ENCODE data around the gene CXCR6. TPM values are rescaled to one million over a fixed set of nuclear protein-coding genes. Genes with fewer than 3 reads are reported as not detected.

The CXCR6 gene
- total and polyA plus RNA-seq, 2 of the 8 experiments (the other 6 are each of a cell fraction or from before 2014, with no cell fraction given), result not detected

GRCh38 chr3:45909542-45909941, 33.7 kb upstream of the CXCR6 start:
- Histone ChIP-seq H3K9ac (replicated peaks in 1 of 4; ENCODE audit: extremely low read depth in 1 of 4, low read depth in 3 of 4, low read length in 3 of 4) (no peak overlapping the region), H3K9me3 (ENCODE audit: insufficient read depth in 2 of 2, low read depth in 1 of 2, low read length in 1 of 2) (no peaks in the 10 kb centered on the region), H3K18ac (ENCODE audit: extremely low read depth, low read length) (no peak overlapping the region), H2BK20ac (ENCODE audit: low read length) (no peak overlapping the region), H3K4me3 (ENCODE audit: extremely low read depth in 1 of 4, insufficient read depth in 2 of 4, low read depth in 3 of 4, low read length in 4 of 4) (no peak overlapping the region), H2BK5ac (ENCODE audit: low read depth, low read length) (no peak overlapping the region), H3K14ac (ENCODE audit: insufficient read length) (no peak overlapping the region), H2BK12ac (ENCODE audit: low read depth, low read length) (no peak overlapping the region), H3K4me1 (replicated peaks in 1 of 4; ENCODE audit: control insufficient read depth in 3 of 4, insufficient read depth in 4 of 4, low read length in 3 of 4) (no peaks in the 10 kb centered on the region), H3K23me2 (ENCODE audit: low read depth, low read length) (no peaks in the 10 kb centered on the region), H4K8ac (ENCODE audit: extremely low read depth, insufficient read depth, low read length) (no peak overlapping the region), H4K5ac (ENCODE audit: insufficient read length, low read depth, low read length) (no peak overlapping the region), H3K79me1 (ENCODE audit: low read depth, low read length) (no peaks in the 10 kb centered on the region), H3K27me3 (replicated peaks in 1 of 4; ENCODE audit: control insufficient read depth in 3 of 4, extremely low read depth in 1 of 4, insufficient read depth in 3 of 4, low read length in 3 of 4) (no peaks in the 10 kb centered on the region; a peak in 1 of 7 replicates), H3K27ac (ENCODE audit: low read depth, low read length) (no peak overlapping the region), H3K4ac (replicated peaks; ENCODE audit: insufficient read length, low read depth, low read length) (no peak overlapping the region), H3K79me2 (ENCODE audit: control insufficient read depth in 1 of 2, insufficient read depth in 2 of 2, low read length in 2 of 2) (no peaks in the 10 kb centered on the region), H2BK15ac (ENCODE audit: low read length) (no peak overlapping the region), H3K4me2 (ENCODE audit: insufficient read depth in 1 of 2, low read depth in 2 of 2, low read length in 2 of 2) (no peak overlapping the region), H4K20me1 (replicated peaks in 1 of 2; ENCODE audit: control insufficient read depth in 1 of 2, insufficient read depth in 2 of 2, low read length in 2 of 2) (peaks cover 0 to 2% of the 10 kb centered on the region in 2 experiments), H2BK120ac (replicated peaks; ENCODE audit: low read depth, low read length) (no peak overlapping the region), H2AFZ (ENCODE audit: low read length) (no peak overlapping the region), H3K56ac (replicated peaks; ENCODE audit: insufficient read length, low read depth, low read length) (no peak overlapping the region), H4K91ac (replicated peaks; ENCODE audit: insufficient read length, low read length) (no peak overlapping the region), H2AK5ac (ENCODE audit: low read depth, low read length) (no peak overlapping the region), H3K36me3 (ENCODE audit: control insufficient read depth in 2 of 4, insufficient read depth in 4 of 4, low read length in 3 of 4) (no peaks in the 10 kb centered on the region), H3K23ac (ENCODE audit: insufficient read length) (no peak overlapping the region)
- POLR2A ChIA-PET (ENCODE audit: partially characterized antibody), result no interaction called here
- TF ChIP-seq KDM1A (IDR thresholded peaks at IDR 0.05; ENCODE audit: borderline replicate concordance, low read length) (no peak), NRF1 (IDR thresholded peaks at IDR 0.05; ENCODE audit: low read depth, low read length) (no peak), SP1 (IDR thresholded peaks at IDR 0.05; ENCODE audit: low read depth, low read length) (no peak), CHD1 (IDR thresholded peaks at IDR 0.05; ENCODE audit: low read depth, low read length) (no peak), MAX (IDR thresholded peaks at IDR 0.05) (no peak), JUND (IDR thresholded peaks at IDR 0.05; ENCODE audit: low read length) (no peak), ATF2 (IDR thresholded peaks at IDR 0.05; ENCODE audit: low read length) (no peak)
- WGBS, 2 experiments (ENCODE audit: extremely low coverage in 1 of 2, insufficient coverage in 1 of 2, insufficient read length in 1 of 2, insufficient replicate concordance in 2 of 2, low coverage in 1 of 2, low lambda C conversion rate in 2 of 2, missing lambda C conversion rate in 1 of 2), result 89% methylated on average over 6 of the region's 6 CpGs; no CpG with 5 or more reads in 1 of the 2 experiments
- CTCF ChIA-PET (ENCODE audit: partially characterized antibody), result interaction anchor here (1.0 to 1.9 kb wide), 2 partner anchors 12 to 67 kb away, joined by 3 to 5 read pairs; no protein-coding TSS in a partner anchor
- DNase-seq (ENCODE audit: low read depth in 1 of 2, low spot score in 2 of 2), result no peak
- no peak for FAIRE-seq
